SU-DHL-6 (cell line): ENCODE measurements around the gene CCDC187.

Experiments used
- H2AFZ ChIP-seq: fragments of 200-600 bp; sonication (generic); 2 replicates; pipeline ENCODE4 v1.6.1; 2014; ENCODE audit warnings: low read depth, mild to moderate bottlenecking, moderate library complexity, mixed read lengths, antibody characterized with exemption, low read length; ENCODE audit not compliant: severe bottlenecking
- H3F3A ChIP-seq: fragments of 200-600 bp; shearing (Covaris generic); 2 replicates; pipeline ENCODE4 v1.6.0; 2016; ENCODE audit warnings: antibody characterized with exemption, mild to moderate bottlenecking; ENCODE audit not compliant: insufficient read depth
- H3K27ac ChIP-seq: fragments of 200-600 bp; sonication (generic); 2 replicates; pipeline ENCODE4 v1.5.1; 2016; ENCODE audit warnings: low read depth, mild to moderate bottlenecking, low read length, moderate library complexity, mixed read lengths
- H3K27me3 ChIP-seq: fragments of 200-600 bp; sonication (generic), shearing (Covaris generic); 2 replicates; pipeline ENCODE4 v1.6.0; 2014; ENCODE audit warnings: mild to moderate bottlenecking, low read length
- H3K36me3 ChIP-seq: fragments of 200-600 bp; sonication (generic); 2 replicates; pipeline ENCODE4 v1.6.1; 2014; ENCODE audit warnings: mild to moderate bottlenecking, low read length, mixed read lengths
- H3K4me2 ChIP-seq: fragments of 300-600, 200-600 bp; shearing (Covaris generic), sonication (generic); 2 replicates; pipeline ENCODE4 v1.6.0; 2014; ENCODE audit warnings: low read length, low read depth, mild to moderate bottlenecking; ENCODE audit not compliant: poor library complexity, severe bottlenecking
- H3K4me3 ChIP-seq: fragments of 200-600 bp; sonication (generic); 2 replicates; pipeline ENCODE4 v1.5.1; 2014; ENCODE audit warnings: antibody characterized with exemption, low read length, mild to moderate bottlenecking, mixed read lengths; ENCODE audit not compliant: insufficient read depth, poor library complexity, severe bottlenecking
- H3K79me2 ChIP-seq: fragments of 200-600 bp; sonication (generic); 2 replicates; pipeline ENCODE4 v1.6.1; 2014; ENCODE audit warnings: mild to moderate bottlenecking, low read length, moderate library complexity; ENCODE audit not compliant: insufficient read depth
- H3K9ac ChIP-seq: fragments of 200-600 bp; sonication (generic); 2 replicates; pipeline ENCODE4 v1.7.0; 2014; ENCODE audit warnings: mild to moderate bottlenecking, low read length
- H3K9me2 ChIP-seq: fragments of 200-600 bp; sonication (generic); replicated peaks from 2 replicates; pipeline ENCODE4 v1.6.1; 2014; ENCODE audit warnings: low read length; ENCODE audit not compliant: insufficient read depth
- H3K9me3 ChIP-seq: fragments of 200-600 bp; sonication (generic); 2 replicates; pipeline ENCODE4 v1.6.1; 2014; ENCODE audit warnings: low read length, mixed read lengths; ENCODE audit not compliant: insufficient read depth
- H4K20me1 ChIP-seq: fragments of 200-600 bp; sonication (generic); 2 replicates; pipeline ENCODE4 v1.6.1; 2014; ENCODE audit warnings: low read depth, mild to moderate bottlenecking, antibody characterized with exemption, low read length, moderate library complexity, mixed read lengths
- EZH2phosphoT487 ChIP-seq: fragments of 200-600 bp; sonication (generic), shearing (Covaris generic); conservative IDR thresholded peaks from 2 replicates; pipeline ENCODE4 v1.6.1; 2018; ENCODE audit warnings: mild to moderate bottlenecking, antibody characterized with exemption, low read length, moderate library complexity, mixed read lengths
- TF ChIP-seq, protein P1 (sequence below): fragments of 200-600 bp; sonication (generic); IDR thresholded peaks from one replicate; pipeline ENCODE4 v1.5.1; 2017; ENCODE audit warnings: antibody characterized with exemption, mild to moderate bottlenecking, low read length, moderate library complexity; ENCODE audit not compliant: insufficient read depth, poor library complexity, severe bottlenecking

CCDC187 gene

DNA sequence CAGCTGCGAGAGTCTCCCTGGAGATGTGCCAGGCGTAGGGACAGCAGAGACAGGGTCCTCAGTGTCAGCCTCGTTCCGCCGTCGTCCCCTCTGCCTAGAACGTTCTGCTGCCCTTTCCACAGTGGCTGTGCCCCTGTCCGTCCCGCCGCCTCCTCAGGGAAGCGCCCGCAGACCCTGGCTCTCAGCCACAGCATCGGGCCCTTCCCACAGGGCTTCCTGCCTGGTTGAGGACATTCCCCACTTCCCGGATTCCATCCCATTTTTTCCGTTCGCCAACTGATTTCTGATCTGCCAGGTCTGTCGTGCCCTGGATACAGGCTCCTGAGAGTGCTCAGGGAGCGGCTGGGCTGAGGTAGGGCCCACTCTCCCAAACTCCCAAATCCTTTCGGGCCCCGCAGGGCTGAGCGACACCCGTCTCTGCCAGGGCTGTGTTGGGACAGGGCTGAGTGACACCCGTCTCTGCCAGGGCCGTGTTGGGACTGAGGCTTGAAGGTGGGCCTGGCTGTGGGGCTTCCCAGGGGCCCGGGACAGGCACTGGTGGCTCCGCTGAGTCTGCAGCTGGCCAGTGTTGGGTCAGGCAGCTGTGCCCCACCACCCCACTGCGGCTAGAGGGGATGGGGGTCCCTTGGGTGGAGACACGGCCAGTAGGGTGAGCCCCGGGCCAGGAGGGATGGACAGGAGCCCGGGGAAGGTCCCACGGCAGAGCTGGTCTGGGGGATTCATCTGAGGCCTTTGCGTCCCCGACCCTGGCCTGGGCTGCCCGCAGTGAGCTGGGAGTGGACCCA lies 43.8 kb upstream of the CCDC187 start:
- Histone ChIP-seq H3K4me3 (no peak overlapping the region), H3K27ac (no peak overlapping the region), H3K36me3 (no peaks in the 10 kb centered on the region), H3F3A (no peaks in the 10 kb centered on the region), H3K9me2 (no peaks in the 10 kb centered on the region), H3K9me3 (no peaks in the 10 kb centered on the region), H4K20me1 (no peaks in the 10 kb centered on the region), H3K4me2 (no peak overlapping the region), H3K79me2 (no peaks in the 10 kb centered on the region), H3K27me3 (no peaks in the 10 kb centered on the region), H2AFZ (no peak overlapping the region), H3K9ac (no peak overlapping the region)
- TF ChIP-seq, protein P1, sequence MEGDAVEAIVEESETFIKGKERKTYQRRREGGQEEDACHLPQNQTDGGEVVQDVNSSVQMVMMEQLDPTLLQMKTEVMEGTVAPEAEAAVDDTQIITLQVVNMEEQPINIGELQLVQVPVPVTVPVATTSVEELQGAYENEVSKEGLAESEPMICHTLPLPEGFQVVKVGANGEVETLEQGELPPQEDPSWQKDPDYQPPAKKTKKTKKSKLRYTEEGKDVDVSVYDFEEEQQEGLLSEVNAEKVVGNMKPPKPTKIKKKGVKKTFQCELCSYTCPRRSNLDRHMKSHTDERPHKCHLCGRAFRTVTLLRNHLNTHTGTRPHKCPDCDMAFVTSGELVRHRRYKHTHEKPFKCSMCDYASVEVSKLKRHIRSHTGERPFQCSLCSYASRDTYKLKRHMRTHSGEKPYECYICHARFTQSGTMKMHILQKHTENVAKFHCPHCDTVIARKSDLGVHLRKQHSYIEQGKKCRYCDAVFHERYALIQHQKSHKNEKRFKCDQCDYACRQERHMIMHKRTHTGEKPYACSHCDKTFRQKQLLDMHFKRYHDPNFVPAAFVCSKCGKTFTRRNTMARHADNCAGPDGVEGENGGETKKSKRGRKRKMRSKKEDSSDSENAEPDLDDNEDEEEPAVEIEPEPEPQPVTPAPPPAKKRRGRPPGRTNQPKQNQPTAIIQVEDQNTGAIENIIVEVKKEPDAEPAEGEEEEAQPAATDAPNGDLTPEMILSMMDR = no peak
- no peak for TF ChIP-seq EZH2phosphoT487

GRCh38 chr9:136346927-136347465 lies 43.1 kb upstream of the CCDC187 start:
- Histone ChIP-seq H3K9me3 (no peaks in the 10 kb centered on the region), H3K4me3 (no peak overlapping the region), H3K27ac (no peak overlapping the region), H4K20me1 (no peaks in the 10 kb centered on the region), H3K79me2 (no peaks in the 10 kb centered on the region), H3K9ac (no peak overlapping the region), H3K4me2 (no peak overlapping the region), H3K9me2 (no peaks in the 10 kb centered on the region), H3K27me3 (no peaks in the 10 kb centered on the region), H3F3A (no peaks in the 10 kb centered on the region), H2AFZ (no peak overlapping the region), H3K36me3 (no peaks in the 10 kb centered on the region)
- TF ChIP-seq, protein P1 = no peak
- no peak for TF ChIP-seq EZH2phosphoT487

- Histone ChIP-seq H3K4me3 (no peak overlapping the region), H3K9me2 (no peaks in the 10 kb centered on the region), H4K20me1 (no peaks in the 10 kb centered on the region), H3K36me3 (no peaks in the 10 kb centered on the region), H3K79me2 (no peaks in the 10 kb centered on the region), H3K9ac (no peak overlapping the region), H3K27me3 (no peaks in the 10 kb centered on the region), H3K27ac (no peak overlapping the region), H2AFZ (no peak overlapping the region), H3K9me3 (no peaks in the 10 kb centered on the region), H3K4me2 (no peak overlapping the region), H3F3A (no peaks in the 10 kb centered on the region)
- TF ChIP-seq EZH2phosphoT487 = no peak
- TF ChIP-seq, protein P1 = no peak
Observed at GRCh38 chr9:136346157-136346481, 42.2 kb upstream of the CCDC187 start.
